ENCODE results near the gene CRYGB.
"Not testable (repeated sequence)": the region's sequence is repeated elsewhere in the genome, so short reads cannot be mapped to it uniquely, and the experiment has no call there.

CRYGB gene

GRCh38 chr2:208098701-208099100, 47.3 kb downstream of the CRYGB start:
- H2BK5ac ChIP-seq (ENCODE audit: low read depth, low read length, poor library complexity); H3K18ac ChIP-seq (ENCODE audit: low read length); H3K4me1 ChIP-seq (ENCODE audit: control insufficient read depth in 1 of 2, insufficient read depth in 2 of 2, low read length in 2 of 2); H3K79me1 ChIP-seq (ENCODE audit: low read length); H4K91ac ChIP-seq (ENCODE audit: low read depth, low read length); H3K27ac ChIP-seq (ENCODE audit: low read depth, low read length); H3K23ac ChIP-seq (ENCODE audit: low read length); H3K79me2 ChIP-seq (ENCODE audit: control insufficient read depth, insufficient read depth, low read length, poor library complexity); DNase-seq; H3K9ac ChIP-seq (ENCODE audit: low read length); H2BK12ac ChIP-seq (ENCODE audit: low read length); H4K8ac ChIP-seq (ENCODE audit: low read depth, low read length); H2AK5ac ChIP-seq (ENCODE audit: low read length); H3K4me2 ChIP-seq (ENCODE audit: low read length); H4K12ac ChIP-seq (ENCODE audit: low read depth, low read length); H2AFZ ChIP-seq (ENCODE audit: insufficient read depth, low read length, poor library complexity); H2BK120ac ChIP-seq (ENCODE audit: insufficient read depth, low read length, poor library complexity); H3K4ac ChIP-seq (ENCODE audit: low read depth, low read length); H3K36me3 ChIP-seq (ENCODE audit: control insufficient read depth in 1 of 2, insufficient read depth in 2 of 2, low read length in 2 of 2); H3K14ac ChIP-seq (ENCODE audit: low read length); H3K9me3 ChIP-seq (ENCODE audit: insufficient read depth, low read depth, low read length); H3K27me3 ChIP-seq (ENCODE audit: insufficient read depth, low read length); H3K4me3 ChIP-seq (ENCODE audit: low read depth, low read length): not testable (repeated sequence)
- no CpG with 5 or more reads among the region's 1 CpG for WGBS (ENCODE audit: extremely low coverage, insufficient coverage, insufficient read length)

GRCh38 chr2:208098267-208098666, 47.7 kb downstream of the CRYGB start:
- H4K8ac ChIP-seq (ENCODE audit: low read depth, low read length), result no peak overlapping the region
- no peak overlapping the region for H2AK5ac ChIP-seq (ENCODE audit: low read length)
- no peaks in the 10 kb centered on the region for H3K27me3 ChIP-seq (ENCODE audit: insufficient read depth, low read length)
- WGBS (ENCODE audit: extremely low coverage, insufficient coverage, insufficient read length), result no CpG with 5 or more reads among the region's 2 CpGs
- no peak for DNase-seq
- H4K91ac ChIP-seq (ENCODE audit: low read depth, low read length), result no peak overlapping the region
- no peak overlapping the region for H2BK120ac ChIP-seq (ENCODE audit: insufficient read depth, low read length, poor library complexity)
- no peaks in the 10 kb centered on the region for H3K9me3 ChIP-seq (ENCODE audit: insufficient read depth, low read depth, low read length)
- H2AFZ ChIP-seq (ENCODE audit: insufficient read depth, low read length, poor library complexity), result no peak overlapping the region
- no peak overlapping the region for H3K23ac ChIP-seq (ENCODE audit: low read length)
- no peak overlapping the region for H3K4me3 ChIP-seq (ENCODE audit: low read depth, low read length)
- H3K36me3 ChIP-seq (ENCODE audit: control insufficient read depth in 1 of 2, insufficient read depth in 2 of 2, low read length in 2 of 2), result no peaks in the 10 kb centered on the region
- no peaks in the 10 kb centered on the region for H3K79me1 ChIP-seq (ENCODE audit: low read length)
- H2BK12ac ChIP-seq (ENCODE audit: low read length), result no peak overlapping the region
- H3K27ac ChIP-seq (ENCODE audit: low read depth, low read length), result no peak overlapping the region
- H3K4ac ChIP-seq (ENCODE audit: low read depth, low read length), result no peak overlapping the region
- no peak overlapping the region for H3K14ac ChIP-seq (ENCODE audit: low read length)
- H2BK5ac ChIP-seq (ENCODE audit: low read depth, low read length, poor library complexity), result no peak overlapping the region
- H3K79me2 ChIP-seq (ENCODE audit: control insufficient read depth, insufficient read depth, low read length, poor library complexity), result no peaks in the 10 kb centered on the region
- no peak overlapping the region for H3K4me2 ChIP-seq (ENCODE audit: low read length)
- no peak overlapping the region for H3K18ac ChIP-seq (ENCODE audit: low read length)
- no peak overlapping the region for H4K12ac ChIP-seq (ENCODE audit: low read depth, low read length)
- no peak overlapping the region for H3K9ac ChIP-seq (ENCODE audit: low read length)
- H3K4me1 ChIP-seq (ENCODE audit: control insufficient read depth in 1 of 2, insufficient read depth in 2 of 2, low read length in 2 of 2), result no peaks in the 10 kb centered on the region

GRCh38 chr2:208097801-208098200, 48.2 kb downstream of the CRYGB start:
- no CpG with 5 or more reads among the region's 5 CpGs for WGBS (ENCODE audit: extremely low coverage, insufficient coverage, insufficient read length)
- H3K27me3 ChIP-seq (ENCODE audit: insufficient read depth, low read length), result no peaks in the 10 kb centered on the region
- no peaks in the 10 kb centered on the region for H3K4me1 ChIP-seq (ENCODE audit: control insufficient read depth in 1 of 2, insufficient read depth in 2 of 2, low read length in 2 of 2)
- H3K14ac ChIP-seq (ENCODE audit: low read length), result no peak overlapping the region
- H2BK12ac ChIP-seq (ENCODE audit: low read length), result no peak overlapping the region
- no peak overlapping the region for H4K12ac ChIP-seq (ENCODE audit: low read depth, low read length)
- H3K4me2 ChIP-seq (ENCODE audit: low read length), result no peak overlapping the region
- H4K91ac ChIP-seq (ENCODE audit: low read depth, low read length), result no peak overlapping the region
- H3K4me3 ChIP-seq (ENCODE audit: low read depth, low read length), result no peak overlapping the region
- H3K79me2 ChIP-seq (ENCODE audit: control insufficient read depth, insufficient read depth, low read length, poor library complexity), result no peaks in the 10 kb centered on the region
- no peak overlapping the region for H4K8ac ChIP-seq (ENCODE audit: low read depth, low read length)
- no peaks in the 10 kb centered on the region for H3K9me3 ChIP-seq (ENCODE audit: insufficient read depth, low read depth, low read length)
- no peaks in the 10 kb centered on the region for H3K36me3 ChIP-seq (ENCODE audit: control insufficient read depth in 1 of 2, insufficient read depth in 2 of 2, low read length in 2 of 2)
- H3K79me1 ChIP-seq (ENCODE audit: low read length), result no peaks in the 10 kb centered on the region
- no peak overlapping the region for H2BK5ac ChIP-seq (ENCODE audit: low read depth, low read length, poor library complexity)
- H3K9ac ChIP-seq (ENCODE audit: low read length), result no peak overlapping the region
- H2AFZ ChIP-seq (ENCODE audit: insufficient read depth, low read length, poor library complexity), result no peak overlapping the region
- no peak overlapping the region for H2AK5ac ChIP-seq (ENCODE audit: low read length)
- no peak for DNase-seq
- H3K27ac ChIP-seq (ENCODE audit: low read depth, low read length), result no peak overlapping the region
- no peak overlapping the region for H3K18ac ChIP-seq (ENCODE audit: low read length)
- H3K4ac ChIP-seq (ENCODE audit: low read depth, low read length), result no peak overlapping the region
- no peak overlapping the region for H3K23ac ChIP-seq (ENCODE audit: low read length)
- H2BK120ac ChIP-seq (ENCODE audit: insufficient read depth, low read length, poor library complexity), result no peak overlapping the region

GRCh38 chr2:208097313-208097712, 48.6 kb downstream of the CRYGB start:
- no peak overlapping the region for H2BK12ac ChIP-seq (ENCODE audit: low read length)
- H2AK5ac ChIP-seq (ENCODE audit: low read length), result no peak overlapping the region
- no peak overlapping the region for H3K4ac ChIP-seq (ENCODE audit: low read depth, low read length)
- H2BK5ac ChIP-seq (ENCODE audit: low read depth, low read length, poor library complexity), result no peak overlapping the region
- no peak overlapping the region for H3K4me2 ChIP-seq (ENCODE audit: low read length)
- no peak for DNase-seq
- no CpG with 5 or more reads among the region's 3 CpGs for WGBS (ENCODE audit: extremely low coverage, insufficient coverage, insufficient read length)
- H3K9ac ChIP-seq (ENCODE audit: low read length), result no peak overlapping the region
- no peak overlapping the region for H4K91ac ChIP-seq (ENCODE audit: low read depth, low read length)
- no peaks in the 10 kb centered on the region for H3K79me1 ChIP-seq (ENCODE audit: low read length)
- H3K9me3 ChIP-seq (ENCODE audit: insufficient read depth, low read depth, low read length), result no peaks in the 10 kb centered on the region
- H3K27ac ChIP-seq (ENCODE audit: low read depth, low read length), result no peak overlapping the region
- H3K27me3 ChIP-seq (ENCODE audit: insufficient read depth, low read length), result no peaks in the 10 kb centered on the region
- no peaks in the 10 kb centered on the region for H3K36me3 ChIP-seq (ENCODE audit: control insufficient read depth in 1 of 2, insufficient read depth in 2 of 2, low read length in 2 of 2)
- H2BK120ac ChIP-seq (ENCODE audit: insufficient read depth, low read length, poor library complexity), result no peak overlapping the region
- no peak overlapping the region for H4K12ac ChIP-seq (ENCODE audit: low read depth, low read length)
- H2AFZ ChIP-seq (ENCODE audit: insufficient read depth, low read length, poor library complexity), result no peak overlapping the region
- H3K18ac ChIP-seq (ENCODE audit: low read length), result no peak overlapping the region
- no peaks in the 10 kb centered on the region for H3K79me2 ChIP-seq (ENCODE audit: control insufficient read depth, insufficient read depth, low read length, poor library complexity)
- H3K4me3 ChIP-seq (ENCODE audit: low read depth, low read length), result no peak overlapping the region
- H4K8ac ChIP-seq (ENCODE audit: low read depth, low read length), result no peak overlapping the region
- H3K23ac ChIP-seq (ENCODE audit: low read length), result no peak overlapping the region
- H3K4me1 ChIP-seq (ENCODE audit: control insufficient read depth in 1 of 2, insufficient read depth in 2 of 2, low read length in 2 of 2), result no peaks in the 10 kb centered on the region
- no peak overlapping the region for H3K14ac ChIP-seq (ENCODE audit: low read length)

Measured in trophoblast cell (in vitro differentiated cells and primary cell).